Left ventricle myocardium inferior (tissue), 1 donor: ENCODE measurements around the gene SPP1. TPM values are rescaled to one million over a fixed set of nuclear protein-coding genes. Genes with fewer than 3 reads are reported as not detected.

Experiments used
- DNase-seq: peaks from one replicate; pipeline ENCODE4 v3.0.0-alpha.2; 2020
- H3K27ac ChIP-seq: fragments of 200-600 bp; replicated peaks from 2 replicates; pipeline ENCODE4 v1.8.0; 2021
- H3K27me3 ChIP-seq: fragments of 200-600 bp; 2 replicates; pipeline ENCODE4 v1.8.0; 2021; ENCODE audit warnings: low read depth
- H3K36me3 ChIP-seq: fragments of 200-600 bp; 2 replicates; pipeline ENCODE4 v1.8.0; 2021
- H3K4me1 ChIP-seq: fragments of 200-600 bp; 2 replicates; pipeline ENCODE4 v1.8.0; 2021
- H3K4me3 ChIP-seq: fragments of 200-600 bp; 2 replicates; pipeline ENCODE4 v1.8.0; 2021; ENCODE audit warnings: mild to moderate bottlenecking, moderate library complexity
- H3K9me3 ChIP-seq: fragments of 200-600 bp; replicated peaks from 2 replicates; pipeline ENCODE4 v1.8.0; 2021
- CTCF ChIP-seq: fragments of 200-600 bp; IDR thresholded peaks from 2 replicates; pipeline ENCODE4 v1.8.0; 2021; ENCODE audit warnings: antibody characterized with exemption, mild to moderate bottlenecking, borderline replicate concordance
- intact Hi-C: fragments of 100-400 bp; cut with micrococcal nuclease; formaldehyde crosslinking; loops from one replicate; pipeline ENCODE4 v1.11.0; 2022
- total RNA-seq: library from RNA; stranded (reverse); fragmentation: NEBNext Ultra II Directional; extraction: Animal tissue kit (Norgen Biotek cat#: 25700); gene quantifications from one replicate; pipeline ENCODE4 v1.2.1, GENCODE V29; 2021
- donor health status: DM: no; HTN: yes; CAD: no; lungs with severe emphysema.

Gene SPP1
- total RNA-seq, 1 donor from 2014 or later: 3.7 TPM

- Histone ChIP-seq H3K4me1 (peaks cover 11% of the 10 kb centered on the region), H3K9me3 (no peaks in the 10 kb centered on the region), H3K36me3 (no peaks in the 10 kb centered on the region), H3K27me3 (no peaks in the 10 kb centered on the region), H3K4me3 (no peak overlapping the region), H3K27ac (no peak overlapping the region)
- no peak for TF ChIP-seq CTCF
- no peak for DNase-seq
- intact Hi-C loops: no loop called here
These were observed 27.9 kb upstream of the SPP1 start for GRCh38 chr4:87947381-87948160.

GRCh38 chr4:87949961-87950360 lies 25.6 kb upstream of the SPP1 start:
- peaks cover 11% of the 10 kb centered on the region for H3K4me1 ChIP-seq
- peak overlapping the region; percentile 0 for H3K27ac ChIP-seq
- H3K4me3 ChIP-seq: no peak overlapping the region
- no peaks in the 10 kb centered on the region for H3K36me3 ChIP-seq
- intact Hi-C loops: no loop called here
- DNase-seq: no peak
- no peaks in the 10 kb centered on the region for H3K27me3 ChIP-seq
- TF ChIP-seq CTCF: no peak
- no peaks in the 10 kb centered on the region for H3K9me3 ChIP-seq

- no peaks in the 10 kb centered on the region for H3K9me3 ChIP-seq
- H3K4me3 ChIP-seq: no peak overlapping the region
- no peak for TF ChIP-seq CTCF
- H3K36me3 ChIP-seq: no peaks in the 10 kb centered on the region
- DNase-seq: no peak
- H3K27me3 ChIP-seq: no peaks in the 10 kb centered on the region
- H3K4me1 ChIP-seq: peaks cover 11% of the 10 kb centered on the region
- intact Hi-C loops: no loop called here
- peak overlapping the region; percentile 0 for H3K27ac ChIP-seq
These were observed 25.0 kb upstream of the SPP1 start for GRCh38 chr4:87950493-87950892.

- no peak overlapping the region for H3K27ac ChIP-seq
- intact Hi-C loops: no loop called here
These were observed 24.5 kb upstream of the SPP1 start for GRCh38 chr4:87950936-87951511.

GRCh38 chr4:87953826-87954225 lies 21.7 kb upstream of the SPP1 start:
- no peak for TF ChIP-seq CTCF
- H3K9me3 ChIP-seq: no peaks in the 10 kb centered on the region
- no peak overlapping the region for H3K4me3 ChIP-seq
- no peak for DNase-seq
- no peaks in the 10 kb centered on the region for H3K36me3 ChIP-seq
- no peak overlapping the region for H3K27ac ChIP-seq
- H3K4me1 ChIP-seq: peaks cover 11% of the 10 kb centered on the region
- no peaks in the 10 kb centered on the region for H3K27me3 ChIP-seq
- intact Hi-C loops: no loop called here

More at GRCh38 chr4:87950936-87951511, 24.5 kb upstream of the SPP1 start:
- no peaks in the 10 kb centered on the region for H3K36me3 ChIP-seq
- no peak for TF ChIP-seq CTCF
- no peak overlapping the region for H3K4me3 ChIP-seq
- DNase-seq: no peak
- peaks cover 11% of the 10 kb centered on the region for H3K4me1 ChIP-seq
- H3K9me3 ChIP-seq: no peaks in the 10 kb centered on the region
- no peaks in the 10 kb centered on the region for H3K27me3 ChIP-seq
